GM19438 (cell line): Measurements from ENCODE around the gene PGS1.

Source experiments
- ATAC-seq: cut with Tn5 transposase; IDR thresholded peaks from one replicate; pipeline ENCODE4 v1.9.1; 2021; ENCODE audit warnings: low read depth; ENCODE audit not compliant: unreplicated experiment

The PGS1 gene

DNA sequence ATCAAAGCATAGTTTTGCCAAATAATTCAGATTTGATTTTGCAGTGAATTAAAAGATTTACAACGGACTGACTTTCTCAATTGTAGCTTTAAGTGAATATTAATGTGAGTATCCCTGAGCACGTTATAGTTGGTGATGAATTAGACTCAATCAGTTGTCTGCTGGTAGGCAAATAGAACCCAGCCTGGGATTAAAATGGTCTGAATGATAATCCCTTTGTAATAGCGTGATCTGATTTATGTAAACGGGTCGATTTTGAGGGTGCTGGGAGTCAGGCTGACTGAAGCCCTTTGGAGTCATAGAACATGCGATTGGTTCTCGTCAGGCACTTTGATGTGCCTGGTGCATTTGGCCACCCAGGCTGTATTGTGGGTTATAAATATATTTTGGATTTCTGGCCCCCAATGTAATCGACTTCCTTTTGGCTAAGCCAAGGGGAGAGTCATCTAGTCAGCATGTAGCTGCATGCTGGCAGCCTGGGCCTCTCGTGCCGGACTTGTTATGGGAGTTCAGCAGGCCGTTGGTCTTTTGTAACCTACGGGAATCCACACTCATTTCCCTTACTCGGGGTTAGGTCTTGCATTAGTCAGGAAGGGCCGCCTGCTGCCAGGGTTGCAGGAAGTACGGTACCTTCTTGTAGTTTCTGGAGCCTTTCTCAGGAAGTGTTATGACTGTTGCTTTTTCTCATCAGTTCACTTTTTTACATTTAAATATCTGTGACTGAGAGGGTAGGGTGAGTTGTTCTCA, 5.4 kb downstream of the PGS1 start:
- ATAC-seq: no peak

- no peak for ATAC-seq
Measured at GRCh38 chr17:78384479-78385175, 6.2 kb downstream of the PGS1 start.

DNA sequence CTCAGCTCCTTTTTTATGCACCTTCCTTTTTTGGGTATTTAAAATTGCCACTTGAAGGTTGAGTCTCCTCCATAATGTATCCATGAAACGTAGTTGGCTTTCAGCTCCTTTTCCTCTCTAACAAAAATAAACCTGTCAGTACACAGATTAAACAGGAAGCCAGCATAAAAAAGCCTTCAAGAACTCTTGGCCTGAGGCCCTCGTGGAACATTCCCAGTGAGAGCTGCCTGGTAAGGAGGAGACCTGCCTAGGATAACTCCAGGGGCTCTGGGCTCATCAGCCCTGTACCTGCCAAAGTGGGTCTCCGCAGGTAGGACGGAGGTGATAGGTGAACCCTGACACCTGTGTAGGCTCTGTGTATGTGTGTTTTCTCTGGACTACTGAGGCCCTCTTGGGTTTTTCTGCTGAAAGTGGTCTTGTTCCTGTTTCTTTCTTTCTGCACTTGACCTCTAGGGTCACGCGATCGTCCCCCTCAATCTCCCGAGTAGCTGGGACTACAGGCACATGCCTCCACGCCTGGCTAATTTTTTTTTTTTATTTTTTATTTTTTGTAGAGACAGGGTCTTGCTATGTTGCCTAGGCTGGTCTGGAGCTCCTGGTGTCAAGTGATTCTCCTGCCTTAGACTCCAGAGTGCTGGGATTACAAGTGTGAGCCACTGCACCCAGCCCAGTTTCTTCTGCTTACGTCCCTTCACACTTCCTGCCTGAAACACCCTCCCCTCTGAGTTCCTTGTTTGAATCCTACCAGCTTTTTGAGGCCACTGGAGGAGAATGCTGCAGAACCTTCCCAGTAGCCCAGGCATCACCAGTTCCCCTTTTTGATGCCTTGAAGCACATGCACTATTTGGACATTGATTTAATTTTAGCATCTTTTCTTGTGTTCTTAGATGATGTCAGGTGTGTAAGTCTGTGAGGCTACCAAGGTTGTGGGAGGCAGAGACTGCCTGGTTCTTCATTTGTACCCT, 9.8 kb downstream of the PGS1 start:
- no peak for ATAC-seq

GRCh38 chr17:78390241-78391050, 12.0 kb downstream of the PGS1 start:
- ATAC-seq: no peak

DNA sequence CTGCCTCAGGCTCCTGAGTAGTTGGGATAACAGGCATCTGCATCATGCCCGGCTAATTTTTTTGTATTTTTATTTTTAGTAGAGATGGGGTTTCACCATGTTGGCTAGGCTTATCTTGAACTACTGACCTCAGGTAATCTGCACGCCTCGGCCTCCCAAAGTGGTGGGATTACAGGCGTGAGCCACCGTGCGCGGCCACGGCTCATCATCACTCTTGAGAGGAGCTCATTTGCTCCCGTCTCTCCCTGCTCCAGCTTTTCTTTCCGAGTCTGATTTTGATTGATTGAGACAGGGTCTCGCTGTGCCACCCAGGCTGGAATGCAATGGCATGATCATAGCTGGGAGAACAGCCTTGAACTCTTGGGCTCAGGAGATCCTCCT, 12.6 kb downstream of the PGS1 start:
- ATAC-seq: no peak

GRCh38 chr17:78391843-78392242, 13.4 kb downstream of the PGS1 start:
- no peak for ATAC-seq

- ATAC-seq: no peak
Measured at GRCh38 chr17:78392295-78392694, 13.8 kb downstream of the PGS1 start.

DNA sequence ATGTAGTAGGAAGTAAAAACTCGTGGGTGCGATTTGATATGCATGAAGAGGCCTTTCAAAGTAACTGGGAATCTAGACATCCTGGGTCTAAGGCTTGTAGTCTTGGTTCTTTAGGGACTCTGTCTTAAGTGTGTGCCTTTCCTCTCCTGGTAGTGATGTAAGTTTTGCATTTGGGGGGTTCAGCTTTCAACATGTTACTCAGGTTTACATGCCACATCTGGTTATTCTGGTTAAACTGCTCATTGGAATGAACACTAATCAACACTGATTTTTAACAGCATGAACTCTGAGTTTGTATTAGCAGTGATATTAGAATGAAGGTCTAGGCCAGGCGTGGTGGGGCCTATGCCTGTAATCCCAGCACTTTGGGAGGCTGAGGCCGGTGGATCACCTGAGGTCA, 15.1 kb downstream of the PGS1 start:
- no peak for ATAC-seq

DNA sequence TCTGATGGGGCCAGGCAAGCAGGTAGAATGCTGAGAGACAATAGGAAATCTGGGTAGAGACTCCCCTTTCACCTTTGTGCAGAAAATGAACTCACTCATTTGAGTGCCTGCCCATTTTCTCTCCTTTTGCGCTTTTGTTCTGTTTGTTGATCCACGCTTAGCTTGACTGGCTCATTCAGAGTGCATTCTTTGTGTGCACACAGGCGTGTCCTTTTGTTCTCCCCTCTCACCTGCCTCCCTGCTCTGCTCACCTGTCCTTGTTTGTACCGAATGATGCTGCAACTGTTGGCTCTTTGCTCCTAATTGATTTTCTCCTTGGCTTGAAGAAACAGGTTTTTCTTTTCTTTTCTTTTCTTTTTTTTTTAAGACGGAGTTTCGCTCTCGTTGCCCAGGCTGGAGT, 15.8 kb downstream of the PGS1 start:
- ATAC-seq: no peak

GRCh38 chr17:78395155-78395554, 16.7 kb downstream of the PGS1 start:
- ATAC-seq: no peak

DNA sequence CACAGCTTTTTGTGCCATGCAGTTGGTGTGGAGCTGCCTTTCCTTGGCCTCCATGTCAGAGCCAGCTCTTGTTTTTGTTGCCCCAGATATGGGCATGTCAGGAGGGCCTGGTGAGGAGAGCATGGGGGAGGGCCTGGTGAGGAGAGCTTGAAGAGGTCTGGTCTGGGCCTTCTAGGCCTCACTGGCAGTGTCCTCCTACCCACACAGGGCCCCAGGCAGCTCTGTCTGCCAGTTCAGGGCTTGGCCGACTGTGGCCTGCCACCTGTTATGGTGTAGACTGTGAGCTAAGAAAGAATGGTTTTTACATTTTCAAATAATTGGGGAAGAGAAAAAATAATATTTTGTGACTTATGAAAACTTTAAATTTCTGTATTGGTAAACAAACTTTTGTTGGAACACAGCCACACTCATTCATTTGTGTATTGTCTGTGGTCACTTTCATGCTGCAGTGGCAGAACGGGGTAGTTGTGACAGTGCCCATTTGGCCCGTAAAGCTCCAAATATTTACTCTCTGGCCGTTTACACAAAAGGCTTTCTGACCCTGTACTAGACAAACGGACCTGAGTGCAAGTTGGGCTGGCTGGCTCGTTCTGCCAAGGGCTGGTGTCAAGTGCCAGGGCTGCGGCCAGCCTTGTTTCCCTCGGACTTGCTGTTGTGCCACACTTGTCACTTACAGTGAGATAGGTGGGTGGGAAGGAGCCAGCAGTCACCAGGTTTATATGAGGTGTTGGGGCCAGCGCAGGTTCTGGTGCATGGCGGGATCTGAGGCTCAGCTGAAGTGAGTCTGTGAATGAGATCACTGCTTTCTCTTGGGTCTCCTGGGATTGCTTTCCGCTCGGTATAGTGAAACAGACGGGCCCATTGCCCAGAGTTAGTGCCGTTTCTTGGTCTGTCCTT, 18.2 kb downstream of the PGS1 start:
- no peak for ATAC-seq

- no peak for ATAC-seq
Measured at GRCh38 chr17:78397681-78398101, 19.2 kb downstream of the PGS1 start.

DNA sequence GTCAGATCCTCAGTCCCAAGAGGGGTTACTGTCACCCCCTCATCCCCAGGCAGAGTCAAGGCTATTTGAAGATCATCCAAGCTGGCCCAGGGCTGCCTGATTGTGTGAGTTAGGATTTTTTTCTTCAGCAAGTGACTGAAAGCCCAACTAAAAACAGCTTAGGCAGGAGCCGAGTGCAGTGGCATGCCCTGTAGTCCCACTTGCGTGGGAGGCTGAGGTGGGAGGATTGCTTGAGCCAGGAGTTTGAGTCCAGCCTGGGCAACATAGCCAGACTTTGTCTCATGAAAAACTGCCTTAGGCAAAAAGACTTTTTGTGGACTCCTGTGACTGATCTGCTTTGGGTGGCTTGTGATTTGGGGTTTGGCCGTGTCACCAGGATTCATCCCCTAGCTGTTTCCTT, 19.9 kb downstream of the PGS1 start:
- no peak for ATAC-seq

GRCh38 chr17:78399028-78399692, 20.7 kb downstream of the PGS1 start:
- no peak for ATAC-seq

DNA sequence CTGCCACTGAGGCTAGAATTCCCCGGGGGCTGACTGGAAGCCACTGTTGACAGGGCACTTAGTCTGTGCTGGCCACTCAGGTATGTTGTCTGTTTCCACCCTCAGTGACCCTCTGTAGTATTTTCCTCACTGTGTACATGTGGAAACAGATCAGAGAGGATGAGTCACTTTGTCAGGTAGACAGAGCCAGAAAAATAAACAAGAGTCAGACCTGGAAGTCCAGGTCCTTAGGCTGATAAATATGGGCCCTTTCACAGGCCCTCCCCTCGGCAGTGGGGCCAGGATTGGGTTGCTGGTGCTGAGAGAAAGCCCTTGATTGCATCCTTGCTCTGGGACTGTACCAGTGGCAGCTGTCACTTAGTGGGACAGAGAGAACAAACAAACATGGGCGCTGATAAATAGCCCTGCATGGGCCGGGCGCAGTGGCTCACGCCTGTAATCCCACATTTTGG, 21.3 kb downstream of the PGS1 start:
- no peak for ATAC-seq

DNA sequence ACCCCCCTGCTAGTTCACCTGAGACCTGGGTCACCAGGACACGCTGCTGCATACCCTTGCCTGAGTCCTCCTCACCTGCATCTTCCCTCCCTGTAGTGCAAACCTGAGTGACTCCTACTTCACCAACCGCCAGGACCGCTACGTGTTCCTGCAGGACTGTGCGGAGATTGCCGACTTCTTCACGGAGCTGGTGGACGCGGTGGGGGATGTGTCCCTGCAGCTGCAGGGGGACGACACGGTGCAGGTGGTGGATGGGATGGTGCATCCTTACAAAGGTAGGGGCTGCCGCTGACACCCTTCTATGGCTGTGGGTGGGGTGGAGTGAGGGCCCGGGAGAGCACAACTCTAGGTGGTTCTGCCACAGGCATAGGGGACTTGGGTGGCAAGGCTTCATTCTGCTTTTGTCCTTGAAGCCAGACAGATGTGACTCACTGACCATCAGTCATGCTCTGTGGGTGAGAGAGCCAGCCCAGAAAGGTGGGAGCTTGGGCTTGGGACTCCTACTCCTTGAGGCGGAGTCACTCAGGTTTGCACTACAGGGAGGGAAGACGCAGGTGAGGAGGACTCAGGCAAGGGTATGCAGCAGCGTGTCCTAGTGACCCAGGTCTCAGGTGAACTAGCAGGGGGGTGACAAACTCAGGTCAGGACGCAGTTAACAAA, 22.3 kb downstream of the PGS1 start:
- no peak for ATAC-seq

DNA sequence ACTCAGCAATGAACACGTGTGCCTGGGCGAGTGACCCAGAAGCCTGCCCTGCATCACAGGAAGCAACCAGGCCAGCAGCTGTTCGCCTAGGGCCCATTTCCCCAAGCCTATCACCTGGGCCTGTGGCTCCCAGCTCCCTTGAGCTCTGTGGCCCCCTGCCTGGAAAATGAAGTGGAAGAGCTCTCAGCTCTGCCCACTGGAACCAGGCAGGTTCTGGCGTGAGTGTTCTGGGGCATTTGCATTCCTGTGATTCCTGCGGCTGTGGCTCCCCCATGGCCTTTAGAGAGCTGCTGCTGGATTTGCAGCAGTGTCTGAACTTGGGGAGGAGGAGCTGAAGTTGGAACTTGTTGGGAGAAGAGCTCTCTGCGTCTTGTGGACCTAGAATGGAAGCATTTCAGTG, 22.8 kb downstream of the PGS1 start:
- no peak for ATAC-seq

DNA sequence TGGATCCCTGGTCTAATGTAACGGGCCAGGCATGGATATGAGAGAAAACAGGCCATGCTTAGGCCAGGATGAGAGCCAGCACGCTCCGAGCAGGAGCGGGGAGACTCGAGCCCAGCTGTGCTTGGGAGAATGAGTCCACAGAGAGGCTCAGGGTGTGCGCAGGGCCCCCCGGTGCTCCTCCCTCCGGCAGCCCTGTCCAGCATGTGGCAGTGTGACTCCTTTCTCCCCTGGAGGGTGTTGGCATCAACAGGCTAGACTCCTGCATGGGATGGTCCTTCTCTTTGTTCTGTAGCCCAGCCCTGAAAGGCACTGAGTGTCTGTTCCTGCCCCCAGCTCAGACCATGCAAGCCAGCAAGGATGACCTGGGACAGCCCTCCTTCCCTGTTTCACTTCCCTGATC, 23.4 kb downstream of the PGS1 start:
- no peak for ATAC-seq
